MM.1S (cell line): ENCODE results near the gene ELF5.

ENCODE experiments used
- DNase-seq: peaks from one replicate; pipeline ENCODE4 v3.0.0-alpha.2; 2015
- H2AFZ ChIP-seq: fragments of 300-600 bp; sonication (generic); 2 replicates; pipeline ENCODE4 v1.6.0; 2016; ENCODE audit warnings: antibody characterized with exemption, low read length
- H3F3A ChIP-seq: fragments of 300-600 bp; sonication (generic); 2 replicates; pipeline ENCODE4 v1.6.1; 2016; ENCODE audit warnings: mild to moderate bottlenecking, antibody characterized with exemption, low read length, moderate library complexity, mixed read lengths; ENCODE audit not compliant: insufficient read depth
- H3K27ac ChIP-seq: fragments of 300-600 bp; sonication (generic); 2 replicates; pipeline ENCODE4 v1.5.1; 2016; ENCODE audit warnings: mild to moderate bottlenecking, low read length
- H3K27me3 ChIP-seq: fragments of 300-600 bp; sonication (generic); replicated peaks from 2 replicates; pipeline ENCODE4 v1.6.0; 2016; ENCODE audit warnings: low read length; ENCODE audit not compliant: insufficient read depth
- H3K36me3 ChIP-seq: fragments of 300-600 bp; sonication (generic); replicated peaks from 2 replicates; pipeline ENCODE4 v1.6.1; 2016; ENCODE audit warnings: mild to moderate bottlenecking, low read length, mixed read lengths; ENCODE audit not compliant: insufficient read depth
- H3K4me1 ChIP-seq: fragments of 300-600 bp; sonication (generic); 2 replicates; pipeline ENCODE4 v1.6.1; 2016; ENCODE audit warnings: low read length, mixed read lengths
- H3K4me2 ChIP-seq: fragments of 300-600 bp; sonication (generic); 2 replicates; pipeline ENCODE4 v1.6.0; 2016; ENCODE audit warnings: low read depth, low read length
- H3K4me3 ChIP-seq: fragments of 300-600 bp; sonication (generic); 2 replicates; pipeline ENCODE4 v1.5.1; 2016; ENCODE audit warnings: low read length, mixed read lengths
- H3K79me2 ChIP-seq: fragments of 300-600 bp; sonication (generic); 2 replicates; pipeline ENCODE4 v1.6.1; 2016; ENCODE audit warnings: mixed run types, low read length, mixed read lengths
- H3K9ac ChIP-seq: fragments of 300-600 bp; sonication (generic); 2 replicates; pipeline ENCODE4 v1.6.1; 2016; ENCODE audit warnings: low read length, mixed read lengths
- H3K9me2 ChIP-seq: fragments of 300-600 bp; sonication (generic); replicated peaks from 2 replicates; pipeline ENCODE4 v1.6.1; 2016; ENCODE audit warnings: mild to moderate bottlenecking, low read length, mixed read lengths; ENCODE audit not compliant: insufficient read depth
- H3K9me3 ChIP-seq: fragments of 300-600 bp; sonication (generic); replicated peaks from 2 replicates; pipeline ENCODE4 v1.6.1; 2016; ENCODE audit warnings: mild to moderate bottlenecking, low read length, mixed read lengths; ENCODE audit not compliant: insufficient read depth
- H4K20me1 ChIP-seq: fragments of 300-600 bp; sonication (generic); 2 replicates; pipeline ENCODE4 v1.6.1; 2016; ENCODE audit warnings: mild to moderate bottlenecking, low read length, moderate library complexity, mixed read lengths; ENCODE audit not compliant: insufficient read depth
- CTCF ChIP-seq: fragments of 300-600 bp; sonication (generic); IDR thresholded peaks from 2 replicates; pipeline ENCODE4 v1.5.1; 2016; ENCODE audit warnings: antibody characterized with exemption, low read length, mixed read lengths
- EZH2 ChIP-seq: fragments of 300-600 bp; sonication (generic); optimal IDR thresholded peaks from 2 replicates; pipeline ENCODE3; 2017; ENCODE audit warnings: low read depth, mild to moderate bottlenecking, antibody characterized with exemption, low read length, mixed read lengths
- EZH2phosphoT487 ChIP-seq: fragments of 300-600 bp; sonication (generic); IDR thresholded peaks from 2 replicates; pipeline ENCODE4 v1.6.1; 2018; ENCODE audit warnings: antibody characterized with exemption, low read length

The ELF5 gene

GRCh38 chr11:34438529-34439507, 74.8 kb downstream of the ELF5 start, which contains the start of gene CAT:
TSS of gene CAT (plus strand) at chr11:34438934. CDS start at chr11:34439014, 80 bp downstream.
- Histone ChIP-seq H3K4me3 (peak within 1 kb of the TSS; percentile 89), H3K9me3 (no peaks in the 10 kb centered on the region), H2AFZ (peak within 1 kb of the TSS; percentile 93), H3K36me3 (no peaks in the 10 kb centered on the region), H3F3A (no peaks in the 10 kb centered on the region; the same call in 1 of the 2 replicates), H3K9me2 (no peaks in the 10 kb centered on the region), H3K4me2 (peak within 1 kb of the TSS; percentile 91), H3K27ac (peak within 1 kb of the TSS; percentile 57; the same call in 1 of the 2 replicates), H3K9ac (peak within 1 kb of the TSS; percentile 63), H3K79me2 (peaks cover 11% of the 10 kb centered on the region; the same call in 1 of the 2 replicates), H4K20me1 (no peaks in the 10 kb centered on the region), H3K27me3 (no peaks in the 10 kb centered on the region), H3K4me1 (peaks cover 11% of the 10 kb centered on the region)
- TF ChIP-seq EZH2phosphoT487, result no peak
- TF ChIP-seq CTCF, result no peak
- TF ChIP-seq EZH2, result no peak
- peak; percentile 99 for DNase-seq

GRCh38 chr11:34437224-34438125, 76.1 kb downstream of the ELF5 start:
- TF ChIP-seq CTCF, result no peak
- no peak for TF ChIP-seq EZH2phosphoT487
- no peak for TF ChIP-seq EZH2
- no peak overlapping the region for H3K9ac ChIP-seq
- no peaks in the 10 kb centered on the region; the same call in 1 of the 2 replicates for H3F3A ChIP-seq

GRCh38 chr11:34433899-34434298, 79.7 kb downstream of the ELF5 start:
- Histone ChIP-seq H3K4me1 (peaks cover 7% of the 10 kb centered on the region), H3K27me3 (no peaks in the 10 kb centered on the region), H3K27ac (no peak overlapping the region), H3F3A (no peaks in the 10 kb centered on the region), H4K20me1 (no peaks in the 10 kb centered on the region), H3K36me3 (no peaks in the 10 kb centered on the region), H3K9ac (no peak overlapping the region), H3K4me2 (no peak overlapping the region), H3K79me2 (no peaks in the 10 kb centered on the region), H3K9me3 (no peaks in the 10 kb centered on the region), H3K4me3 (no peak overlapping the region), H3K9me2 (no peaks in the 10 kb centered on the region), H2AFZ (no peak overlapping the region)
- TF ChIP-seq CTCF, result no peak
- no peak for TF ChIP-seq EZH2phosphoT487
- no peak for TF ChIP-seq EZH2
- no peak for DNase-seq

More at GRCh38 chr11:34437224-34438125, 76.1 kb downstream of the ELF5 start:
- no peaks in the 10 kb centered on the region for H3K36me3 ChIP-seq
- DNase-seq, result no peak
- H3K4me1 ChIP-seq, result peaks cover 11% of the 10 kb centered on the region
- H3K79me2 ChIP-seq, result peaks cover 11% of the 10 kb centered on the region; the same call in 1 of the 2 replicates
- H3K4me3 ChIP-seq, result no peak overlapping the region; the same call in 1 of the 2 replicates
- no peaks in the 10 kb centered on the region for H3K9me3 ChIP-seq
- H3K27ac ChIP-seq, result no peak overlapping the region
- peak overlapping the region; percentile 93; the same call in 1 of the 2 replicates for H2AFZ ChIP-seq
- H4K20me1 ChIP-seq, result no peaks in the 10 kb centered on the region
- peak overlapping the region; percentile 73; the same call in 1 of the 2 replicates for H3K4me2 ChIP-seq
- H3K9me2 ChIP-seq, result no peaks in the 10 kb centered on the region
- no peaks in the 10 kb centered on the region for H3K27me3 ChIP-seq
